ENCODE data around the gene MTR.

DNA sequence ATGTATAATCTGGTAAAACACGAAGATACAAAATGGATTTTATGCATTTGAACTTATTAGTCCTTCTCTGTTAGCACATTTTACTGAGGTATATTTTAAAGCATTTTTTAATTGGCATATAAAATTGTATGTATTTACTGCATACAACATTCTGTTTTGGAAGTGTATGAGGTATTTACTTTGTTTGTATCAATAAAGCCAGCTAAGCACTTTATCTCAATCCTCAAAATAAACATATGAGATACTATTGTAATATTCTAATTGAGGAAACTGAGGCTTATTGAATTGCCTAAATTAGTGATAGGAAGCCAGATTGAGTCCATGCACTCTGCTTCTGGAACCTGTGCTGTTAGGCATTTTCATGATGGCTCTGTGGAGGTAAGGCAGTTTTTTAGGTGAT, 65.6 kb downstream of the MTR start:
- TF ChIP-seq, protein P1, sequence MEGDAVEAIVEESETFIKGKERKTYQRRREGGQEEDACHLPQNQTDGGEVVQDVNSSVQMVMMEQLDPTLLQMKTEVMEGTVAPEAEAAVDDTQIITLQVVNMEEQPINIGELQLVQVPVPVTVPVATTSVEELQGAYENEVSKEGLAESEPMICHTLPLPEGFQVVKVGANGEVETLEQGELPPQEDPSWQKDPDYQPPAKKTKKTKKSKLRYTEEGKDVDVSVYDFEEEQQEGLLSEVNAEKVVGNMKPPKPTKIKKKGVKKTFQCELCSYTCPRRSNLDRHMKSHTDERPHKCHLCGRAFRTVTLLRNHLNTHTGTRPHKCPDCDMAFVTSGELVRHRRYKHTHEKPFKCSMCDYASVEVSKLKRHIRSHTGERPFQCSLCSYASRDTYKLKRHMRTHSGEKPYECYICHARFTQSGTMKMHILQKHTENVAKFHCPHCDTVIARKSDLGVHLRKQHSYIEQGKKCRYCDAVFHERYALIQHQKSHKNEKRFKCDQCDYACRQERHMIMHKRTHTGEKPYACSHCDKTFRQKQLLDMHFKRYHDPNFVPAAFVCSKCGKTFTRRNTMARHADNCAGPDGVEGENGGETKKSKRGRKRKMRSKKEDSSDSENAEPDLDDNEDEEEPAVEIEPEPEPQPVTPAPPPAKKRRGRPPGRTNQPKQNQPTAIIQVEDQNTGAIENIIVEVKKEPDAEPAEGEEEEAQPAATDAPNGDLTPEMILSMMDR (IDR thresholded peaks at IDR 0.05) = no peak
- TF ChIP-seq POLR2A (IDR thresholded peaks at IDR 0.05) = no peak

Measured in heart left ventricle (tissue), 13 donors.